Endothelial cell of hepatic sinusoid (primary cell): Measurements from ENCODE around the gene AMACR.

Source experiments
- in situ Hi-C: cut with HindIII; loops from 2 replicates; pipeline ENCODE4 v1.10.0; 2017; ENCODE audit warnings: low sequenced_read_pairs

The AMACR gene

DNA sequence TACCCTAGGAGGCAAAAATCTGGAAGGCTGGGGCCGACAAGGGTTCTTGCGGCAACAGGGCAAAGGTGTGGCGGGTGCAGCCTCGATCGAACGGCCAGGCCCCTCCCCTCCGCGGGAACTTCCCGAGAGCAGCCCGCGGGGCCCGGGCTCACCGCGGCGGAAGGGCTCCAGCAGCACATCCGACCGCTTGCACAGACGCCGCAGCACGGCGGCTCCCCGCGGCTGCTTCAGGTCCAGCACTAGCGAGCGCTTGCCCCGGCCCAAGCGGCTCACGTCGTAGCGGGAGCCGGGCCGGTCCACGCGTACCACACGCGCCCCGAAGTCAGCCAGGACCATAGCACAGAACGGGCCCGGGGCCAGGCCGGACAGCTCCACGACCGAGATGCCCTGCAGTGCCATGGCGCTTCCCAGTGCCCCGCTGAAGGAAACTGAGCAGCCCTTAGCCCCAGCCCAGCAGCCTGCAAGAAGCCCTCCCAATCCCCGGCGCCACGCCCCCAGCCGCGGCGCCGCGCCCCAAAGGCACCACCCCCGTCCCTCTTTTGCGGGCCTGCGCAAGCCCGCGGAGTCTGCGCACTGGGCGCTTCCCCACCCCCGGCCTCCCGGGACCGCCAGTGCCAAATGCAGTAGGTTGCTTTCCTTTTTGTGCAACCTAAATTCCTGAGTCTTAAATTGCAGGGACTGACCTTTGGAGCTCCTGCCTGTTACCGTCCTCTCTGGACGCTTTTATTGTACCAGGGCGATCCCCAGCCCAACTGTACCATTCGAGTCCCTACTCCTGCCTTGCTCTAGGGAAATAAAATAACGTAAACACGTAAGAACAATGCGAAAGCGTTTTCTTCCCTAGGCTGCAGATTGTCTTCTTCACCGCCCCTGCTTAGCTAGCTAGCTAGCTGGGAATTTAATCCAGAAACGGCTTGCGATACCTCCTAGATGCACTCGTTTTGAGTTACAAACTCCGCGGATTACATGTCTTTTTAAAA, at the start of gene AMACR:
Gene AMACR, minus strand, starts transcription at position 430 of the 980 bp plus-strand sequence. Its CDS starts 31 bp downstream, at position 399.
- in situ Hi-C loops: no loop called here

DNA sequence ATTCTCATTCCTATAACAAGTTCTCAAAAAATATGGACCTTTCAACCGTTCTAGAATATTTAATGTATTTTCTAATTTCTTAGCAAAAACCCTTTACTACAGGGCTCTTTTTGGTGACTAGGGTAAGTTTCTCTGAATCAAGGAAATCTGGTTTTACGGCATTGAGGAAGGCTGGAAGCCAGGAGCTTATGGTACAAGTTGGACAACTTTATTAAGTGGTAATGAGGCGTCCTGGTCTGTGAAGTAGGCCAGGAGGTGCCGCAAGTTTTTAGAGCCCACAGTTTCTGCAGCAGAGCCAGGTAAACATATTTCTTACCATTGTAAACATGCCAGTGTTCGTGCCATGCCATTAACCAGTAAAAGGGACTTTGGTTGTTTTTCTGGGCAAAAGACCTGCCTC, 49.7 kb upstream of the AMACR start:
- in situ Hi-C loops: no loop called here

DNA sequence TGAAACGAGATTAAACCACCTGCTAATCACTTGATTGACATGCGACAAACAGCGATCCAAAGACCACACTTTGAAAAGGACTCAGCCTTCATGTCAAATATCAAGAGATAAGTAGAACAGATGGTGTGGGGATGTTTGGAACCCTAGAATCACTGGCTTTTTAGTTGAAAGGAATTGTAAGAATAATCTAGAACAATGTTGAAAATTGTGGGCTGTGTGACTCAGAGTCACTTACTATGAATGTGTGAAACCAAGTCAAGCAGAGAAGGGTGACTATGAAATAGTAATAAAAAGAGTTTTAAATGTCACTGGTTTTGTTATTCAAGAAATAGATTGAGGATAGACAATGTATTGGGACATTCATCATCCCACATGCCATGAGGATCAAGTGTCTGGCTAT, 49.3 kb upstream of the AMACR start:
- in situ Hi-C loops: no loop called here

DNA sequence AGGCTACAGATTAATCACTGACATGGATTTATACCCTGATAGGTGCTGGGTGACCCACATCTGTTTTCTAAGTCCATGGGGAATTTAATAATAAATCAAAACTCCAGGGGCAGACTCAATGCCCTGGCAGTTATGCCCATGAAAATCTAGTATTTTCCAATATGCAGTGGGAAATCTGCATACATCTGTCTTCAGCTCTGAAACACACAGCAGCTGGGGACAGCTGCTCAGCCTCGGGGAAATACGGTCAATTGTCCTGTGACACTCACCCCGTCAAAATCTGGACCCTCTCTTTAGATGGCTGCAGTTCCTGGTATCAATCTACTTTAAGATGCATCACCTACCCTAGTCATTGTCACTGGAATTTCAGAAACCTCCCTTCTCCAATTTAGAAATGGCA, 47.8 kb upstream of the AMACR start:
- in situ Hi-C loops: no loop called here

DNA sequence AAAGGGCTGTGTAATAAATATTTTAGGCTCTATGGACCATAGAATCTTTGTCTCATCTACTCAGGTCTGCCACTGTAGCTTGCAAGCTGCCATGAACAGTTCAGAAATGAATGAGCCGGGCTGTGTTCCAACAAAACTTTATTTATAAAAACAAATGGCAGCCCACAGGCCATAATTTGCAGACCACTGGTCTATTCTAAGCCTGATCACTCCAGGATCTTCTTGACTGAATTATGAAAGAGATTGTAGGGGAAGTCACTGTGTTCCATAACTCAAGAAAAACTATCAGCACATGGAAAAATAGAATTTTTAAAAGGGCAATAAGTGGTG, 46.5 kb upstream of the AMACR start:
- in situ Hi-C loops: no loop called here

DNA sequence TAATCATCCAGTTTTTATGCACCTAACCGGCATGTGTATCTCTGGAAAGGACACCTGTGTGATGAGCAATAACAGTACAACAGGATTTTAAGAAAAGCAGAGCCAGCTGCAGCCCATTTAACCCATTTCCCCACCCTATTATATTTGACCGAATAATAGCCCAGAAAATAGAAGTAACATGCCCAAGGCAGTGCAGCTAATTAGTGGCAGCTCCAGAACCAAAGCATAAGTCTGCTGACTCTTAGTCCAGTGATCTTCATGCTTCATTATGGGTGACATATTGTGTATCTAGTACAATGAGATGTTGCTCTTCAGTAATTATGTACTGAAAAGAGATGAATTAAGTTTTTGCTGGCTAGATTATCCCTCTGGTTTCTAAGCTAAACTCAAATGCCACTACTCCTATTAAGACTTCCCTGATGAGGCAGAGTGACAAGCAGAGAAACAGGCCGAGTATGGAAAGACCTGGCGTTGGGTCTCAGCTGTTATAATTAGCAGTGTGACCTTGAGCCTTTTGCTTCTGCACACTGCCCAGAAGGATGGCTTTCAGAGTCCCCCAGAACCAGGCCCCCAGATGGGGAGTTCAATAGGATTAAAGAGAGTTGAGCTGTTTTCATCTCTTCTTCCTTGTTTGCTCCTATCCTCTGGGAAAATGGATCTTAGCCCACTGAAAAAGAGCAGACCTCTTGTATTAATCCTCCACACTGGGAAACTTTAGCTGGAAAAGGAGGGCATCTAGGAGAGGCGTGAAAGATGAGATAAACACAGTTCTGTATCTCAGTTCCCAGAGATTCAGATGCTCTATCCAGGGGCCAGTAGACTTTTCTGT, 45.9 kb upstream of the AMACR start:
- in situ Hi-C loops: no loop called here

DNA sequence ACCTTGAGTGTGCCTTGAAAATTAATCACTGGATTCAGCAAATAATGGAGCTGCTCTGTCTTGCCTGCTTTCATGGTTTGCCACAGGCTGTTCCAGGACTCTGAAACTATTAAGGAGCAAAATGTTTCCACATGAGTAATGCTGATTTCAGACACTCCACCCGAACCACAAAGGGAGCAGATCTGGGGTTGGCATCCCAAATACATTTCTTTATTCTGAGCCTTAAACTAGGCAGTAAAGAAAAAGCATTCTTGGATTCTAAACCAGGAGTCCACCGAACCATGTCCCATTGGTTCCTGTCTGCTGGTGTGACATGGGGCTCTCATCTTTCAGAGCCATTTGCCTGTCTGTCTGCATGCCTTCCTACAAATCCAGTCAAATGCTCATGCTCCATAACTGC, 45.3 kb upstream of the AMACR start:
- in situ Hi-C loops: no loop called here

DNA sequence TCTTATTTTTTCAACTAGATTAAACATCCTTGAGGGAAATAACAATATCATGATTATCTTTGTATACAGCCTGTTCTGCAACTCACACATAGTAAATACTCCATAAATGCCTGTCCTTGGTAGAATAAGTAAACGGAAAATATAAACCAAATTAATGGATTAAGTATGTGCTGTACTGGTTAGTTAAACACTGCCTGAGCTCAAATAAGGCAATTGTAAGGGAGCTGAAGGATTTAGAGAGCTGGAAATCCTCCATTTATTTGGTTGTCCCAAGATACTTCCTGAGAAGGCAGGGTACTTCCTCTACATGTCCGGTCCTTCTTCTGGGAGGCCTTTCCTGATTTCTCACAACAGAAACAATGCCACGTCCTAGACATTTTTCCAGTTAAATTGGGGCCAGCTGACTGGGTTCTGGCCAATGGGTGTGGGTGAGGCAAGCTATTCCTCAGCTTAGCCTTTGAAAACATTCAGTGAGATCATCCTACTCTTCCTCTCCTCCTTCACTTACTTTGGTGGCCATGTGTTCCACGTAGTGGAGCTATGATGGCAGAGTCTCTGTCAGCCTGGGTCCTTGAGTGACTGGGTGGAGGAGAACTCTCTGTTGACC, 43.6 kb upstream of the AMACR start:
- in situ Hi-C loops: no loop called here

DNA sequence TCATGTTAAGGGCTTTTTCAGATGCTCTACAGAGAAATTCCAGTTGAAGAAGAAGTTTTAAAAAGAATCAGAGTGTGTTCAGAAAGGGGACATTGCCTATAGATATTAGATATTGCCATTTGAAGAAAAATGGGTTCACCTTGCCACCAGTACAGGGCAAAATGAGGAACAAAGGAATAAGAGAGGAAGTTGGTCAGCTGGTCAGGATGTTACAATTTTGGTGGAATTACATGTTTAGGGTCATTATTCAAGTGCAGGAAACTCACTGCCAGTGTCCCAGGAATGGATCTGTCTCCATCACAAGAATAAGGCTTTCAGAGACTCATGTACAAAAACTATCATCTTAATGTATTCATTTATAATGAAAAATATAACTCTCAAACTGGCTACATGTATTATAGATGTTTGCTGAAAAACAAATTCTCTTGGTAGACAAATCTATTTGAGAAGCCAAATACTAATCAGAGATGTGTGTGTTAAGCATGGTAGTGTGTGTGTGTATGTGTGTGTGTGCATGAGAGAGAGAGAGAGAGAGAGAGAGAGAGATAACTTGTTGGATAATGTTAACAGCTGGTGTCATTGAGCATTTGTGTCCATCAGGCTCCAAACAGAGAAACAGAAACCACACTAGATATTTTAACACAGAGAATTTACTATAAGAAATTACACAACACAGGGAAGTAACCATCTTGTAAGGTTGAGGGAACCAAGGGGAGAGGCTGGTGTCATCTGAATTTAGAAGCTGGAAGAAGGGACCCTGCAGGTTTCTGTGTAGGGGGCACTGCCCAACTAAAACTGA, 40.1 kb upstream of the AMACR start:
- in situ Hi-C loops: no loop called here

DNA sequence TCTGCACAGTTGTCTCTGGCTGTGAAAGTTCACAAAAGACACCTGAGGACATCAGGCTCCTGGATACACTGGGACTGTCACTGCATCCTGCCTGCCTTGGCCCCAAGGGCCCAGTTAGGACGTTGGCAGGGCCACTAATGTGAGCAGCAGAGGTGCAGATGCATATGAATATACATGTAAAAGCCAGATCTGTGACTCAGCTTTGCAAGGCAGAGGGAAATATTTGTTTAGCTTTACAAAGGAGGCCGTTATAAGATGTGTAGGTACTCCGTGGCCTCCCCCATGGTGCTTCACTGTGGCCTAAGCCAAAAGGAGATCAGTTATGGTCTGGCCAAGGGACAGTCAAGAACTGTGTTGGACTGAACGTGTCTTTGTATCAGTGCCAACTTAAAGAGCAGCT, 39.3 kb upstream of the AMACR start:
- in situ Hi-C loops: no loop called here

DNA sequence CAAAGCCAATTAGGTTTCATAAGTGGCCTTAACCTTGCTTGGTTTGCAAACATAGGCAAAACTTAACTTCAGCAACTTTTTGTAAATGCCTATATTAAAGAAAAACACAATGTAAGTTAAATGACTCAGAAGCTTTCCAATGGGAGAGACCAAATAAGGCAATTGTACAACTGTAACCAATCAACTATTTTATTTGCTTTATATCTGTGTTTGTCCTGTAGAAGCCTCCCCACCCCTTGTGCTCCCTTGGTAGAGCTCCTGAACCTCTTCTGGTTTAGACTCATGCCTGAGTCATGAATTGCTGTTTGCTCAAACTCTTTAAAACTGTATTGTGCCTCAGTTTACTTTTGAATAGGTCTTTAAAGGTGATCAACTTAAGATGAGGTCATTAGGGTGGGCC, 38.1 kb upstream of the AMACR start:
- in situ Hi-C loops: no loop called here

DNA sequence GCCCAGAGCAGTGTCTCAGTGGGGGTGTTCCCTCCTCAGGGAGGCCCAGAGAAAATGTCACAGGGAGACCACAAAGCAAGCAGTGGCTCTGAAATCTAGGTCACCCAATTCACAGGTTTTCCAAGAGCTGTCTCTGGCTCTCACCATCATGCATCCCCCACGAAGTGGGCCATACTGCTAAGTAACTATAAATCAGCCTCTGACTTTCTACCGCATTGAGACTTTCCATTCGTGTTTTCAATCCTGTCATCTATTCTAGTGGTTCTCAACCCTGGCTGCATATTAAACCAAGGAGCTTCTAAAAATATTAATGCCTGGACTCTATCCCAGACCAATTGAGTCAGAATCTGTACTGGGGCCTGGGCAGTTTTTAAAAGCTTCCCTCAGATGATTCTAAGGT, 37.2 kb upstream of the AMACR start:
- in situ Hi-C loops: no loop called here

DNA sequence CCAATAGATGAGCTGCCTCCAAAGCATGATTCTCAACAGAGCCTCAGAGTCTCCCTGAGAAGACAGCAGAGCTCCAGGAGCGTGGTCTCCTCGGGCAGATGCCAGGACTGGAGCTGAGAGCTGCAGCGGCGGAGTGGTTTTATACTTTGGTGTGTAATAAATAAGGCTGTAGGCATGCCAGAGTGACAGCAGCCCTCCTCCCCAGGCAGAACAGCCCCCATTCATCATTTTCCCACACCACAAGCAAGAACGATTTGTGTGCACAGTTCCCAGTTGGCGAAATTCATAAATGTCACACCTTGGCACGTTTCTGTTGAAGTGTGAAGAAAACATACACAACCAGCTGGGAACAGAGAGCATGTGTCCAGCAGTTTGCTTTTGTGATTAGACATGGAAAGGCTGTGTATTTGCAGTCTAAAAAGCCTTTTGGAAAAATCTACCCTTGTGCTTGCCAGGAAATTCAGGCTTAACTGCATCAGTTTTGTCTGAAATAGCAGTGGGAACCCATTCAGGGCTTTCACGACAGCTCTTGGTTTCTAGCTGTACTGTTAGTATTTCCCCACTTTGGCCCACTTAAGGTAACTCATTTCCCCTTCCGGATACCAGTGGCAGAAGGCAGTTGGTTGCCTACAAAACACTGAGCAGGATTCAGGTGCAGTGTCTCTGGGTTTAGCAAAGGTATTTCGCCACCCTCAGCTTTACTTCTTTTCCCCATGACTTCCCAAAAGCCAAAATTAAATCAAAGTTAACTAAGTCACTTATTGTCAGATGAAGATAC, 35.4 kb upstream of the AMACR start, which contains the start of gene C1QTNF3:
Gene C1QTNF3, minus strand, starts transcription at position 115 of the 778 bp plus-strand sequence. Its CDS starts 88 bp downstream, at position 27.
- in situ Hi-C loops: no loop called here

DNA sequence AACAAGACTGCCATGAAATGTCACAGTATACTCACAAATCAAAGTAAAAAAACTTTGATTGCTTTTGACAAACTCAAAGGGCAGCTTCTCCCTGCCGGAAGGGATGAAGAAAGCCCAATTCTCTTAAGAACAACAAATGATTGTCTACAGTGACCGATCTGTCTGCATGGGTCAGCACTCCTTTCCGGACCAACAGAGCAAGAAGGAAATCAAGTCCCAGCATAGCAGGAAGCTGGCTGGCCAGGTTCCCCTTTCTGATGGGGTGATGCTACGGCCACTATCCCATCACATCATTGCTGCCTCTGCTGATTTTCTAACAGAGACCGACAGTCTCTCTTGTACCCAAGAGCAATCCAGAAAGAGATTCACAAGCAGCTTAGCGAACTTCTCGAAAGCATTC, 34.5 kb upstream of the AMACR start:
- in situ Hi-C loops: no loop called here

DNA sequence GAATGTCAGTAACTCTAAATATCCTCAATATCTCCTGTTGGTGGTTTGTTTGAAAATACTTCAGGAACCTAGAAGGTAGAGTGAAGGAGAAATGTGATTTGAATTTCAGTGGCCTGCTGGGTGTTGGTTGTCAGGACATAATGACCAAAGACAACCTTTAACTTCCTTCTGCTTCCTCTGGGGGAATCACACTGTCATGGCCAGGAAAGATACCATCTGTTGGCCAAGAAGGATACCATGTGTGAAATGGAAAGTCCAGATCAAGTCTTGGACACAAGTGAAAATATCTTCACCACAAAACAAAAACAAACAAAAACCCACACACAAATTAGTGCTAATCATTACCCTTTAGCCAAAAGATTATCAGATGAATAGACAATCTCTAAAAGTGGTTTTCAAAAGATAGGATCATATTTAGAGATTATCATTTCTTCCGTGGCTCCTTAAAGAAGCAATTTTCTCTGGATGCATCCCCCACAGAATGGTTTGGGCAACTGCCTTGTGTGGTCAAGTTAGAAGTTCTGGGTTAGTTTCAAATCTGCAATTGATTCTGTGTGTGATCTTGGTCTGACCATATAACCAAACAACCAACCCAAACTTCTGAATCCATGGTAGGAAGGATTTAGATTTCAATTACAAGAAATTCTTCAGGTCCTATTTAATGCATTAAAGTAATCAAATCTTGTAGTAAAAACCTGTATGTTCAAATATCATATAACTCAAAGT, 33.6 kb upstream of the AMACR start:
- in situ Hi-C loops: no loop called here

DNA sequence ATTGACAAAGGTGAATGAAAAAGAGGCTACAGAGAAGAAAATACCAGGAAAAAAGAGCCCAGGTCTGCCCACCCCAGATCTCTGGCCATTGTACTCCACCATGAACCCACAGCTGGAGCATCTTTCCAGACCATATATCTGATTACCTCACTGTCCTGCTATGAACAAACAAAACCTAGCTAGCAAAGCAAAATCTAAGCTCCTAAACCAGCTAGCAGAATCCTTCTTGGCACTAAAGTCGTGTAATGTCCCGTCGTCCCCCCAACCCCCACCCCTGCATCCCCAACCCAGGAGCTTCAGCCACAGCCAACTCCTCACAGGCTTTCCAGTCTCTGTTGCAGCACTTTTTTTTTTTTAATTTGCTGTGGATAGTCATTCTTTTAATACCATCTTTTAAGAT, 32.6 kb upstream of the AMACR start:
- in situ Hi-C loops: no loop called here

DNA sequence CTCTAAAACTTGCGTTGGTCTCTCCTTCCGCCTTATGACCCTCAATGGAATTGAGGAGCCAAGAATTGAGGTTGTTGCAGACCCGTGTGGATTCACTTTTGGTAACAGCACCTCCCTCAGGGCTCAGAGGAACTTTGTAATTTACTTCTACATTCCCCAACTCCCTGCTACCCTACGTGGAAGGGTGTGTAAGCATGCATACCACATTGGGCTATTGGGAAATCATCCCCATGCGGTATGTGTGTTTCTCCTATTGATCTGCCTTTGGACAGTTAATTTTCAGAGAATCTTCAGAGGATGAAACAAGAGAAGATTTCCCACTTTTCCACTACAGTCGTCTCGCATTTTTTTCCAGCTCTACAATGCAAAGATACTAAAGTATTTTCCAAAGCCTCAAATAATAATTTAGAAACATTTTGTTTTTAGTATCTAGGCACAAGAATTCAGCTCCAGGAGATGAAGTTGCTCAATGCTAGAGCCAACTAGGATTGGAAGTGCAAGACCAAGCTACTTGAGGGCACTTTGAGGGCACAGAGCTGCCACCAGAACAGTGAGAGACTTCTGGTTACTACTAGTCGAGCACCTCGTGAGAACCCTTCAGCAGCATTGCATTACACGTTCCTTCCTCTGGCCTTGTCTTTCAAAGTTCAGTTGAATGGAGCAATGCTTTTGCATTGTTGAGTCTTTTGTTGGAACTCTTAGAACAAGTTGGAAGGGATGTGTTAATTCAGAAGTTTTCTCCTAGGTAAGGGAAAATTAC, 31.7 kb upstream of the AMACR start:
- in situ Hi-C loops: no loop called here

DNA sequence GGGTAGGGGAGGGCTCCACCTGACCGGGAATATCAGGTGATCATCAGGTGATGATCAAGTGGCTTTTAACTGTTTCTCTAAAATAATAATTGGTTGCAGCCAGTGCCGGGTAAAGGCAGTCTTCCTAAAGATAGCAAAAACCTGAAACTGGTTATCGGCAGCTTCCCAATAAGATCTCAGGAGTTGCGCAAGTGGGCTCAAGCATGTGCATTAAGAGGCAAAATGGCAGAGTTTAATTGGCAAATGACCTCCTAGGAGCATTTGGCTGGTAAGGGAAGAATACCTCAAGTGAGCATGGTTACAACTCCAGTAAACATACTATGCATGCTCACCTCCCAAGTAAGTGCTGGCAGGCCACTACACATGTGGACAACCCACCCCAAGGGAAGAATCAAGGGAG, 31.0 kb upstream of the AMACR start:
- in situ Hi-C loops: no loop called here

DNA sequence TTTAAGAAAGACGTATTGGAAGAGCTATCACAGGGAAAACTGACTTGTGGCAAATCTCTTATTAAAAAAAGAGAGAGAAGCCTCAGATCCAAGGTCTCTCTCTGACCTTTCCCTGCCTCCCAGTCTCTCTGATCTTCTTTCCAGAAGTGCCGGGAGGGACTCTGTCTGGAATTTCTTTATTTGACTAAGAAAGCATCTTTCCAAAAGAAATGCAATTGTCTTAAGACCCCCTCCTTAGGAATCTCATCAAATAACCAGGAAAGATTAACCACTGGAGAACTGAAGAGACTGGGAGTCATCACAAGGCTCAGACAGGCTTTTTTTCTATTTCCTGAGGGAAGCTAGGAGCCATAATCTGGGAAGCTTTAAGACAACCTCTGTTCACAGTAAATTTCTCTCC, 30.5 kb upstream of the AMACR start:
- in situ Hi-C loops: no loop called here
